Lower leg skin (tissue), 3 donors: Measurements from ENCODE around the gene WDFY4.

Experiments
- POLR2A ChIP-seq, 2 donors: fragments of 450-650 bp; IDR thresholded peaks; one replicate each; pipeline ENCODE4 v1.6.1; 2016 to 2017; ENCODE audit warnings: antibody characterized with exemption in 2 of 2, mild to moderate bottlenecking in 1 of 2, moderate library complexity in 1 of 2
- TF ChIP-seq, protein P1 (sequence below), 3 donors: fragments of 450-650 bp; IDR thresholded peaks; one replicate each; pipeline ENCODE4 v1.5.1; 2016; ENCODE audit warnings: antibody characterized with exemption in 3 of 3, mild to moderate bottlenecking in 3 of 3, moderate library complexity in 2 of 3

DNA sequence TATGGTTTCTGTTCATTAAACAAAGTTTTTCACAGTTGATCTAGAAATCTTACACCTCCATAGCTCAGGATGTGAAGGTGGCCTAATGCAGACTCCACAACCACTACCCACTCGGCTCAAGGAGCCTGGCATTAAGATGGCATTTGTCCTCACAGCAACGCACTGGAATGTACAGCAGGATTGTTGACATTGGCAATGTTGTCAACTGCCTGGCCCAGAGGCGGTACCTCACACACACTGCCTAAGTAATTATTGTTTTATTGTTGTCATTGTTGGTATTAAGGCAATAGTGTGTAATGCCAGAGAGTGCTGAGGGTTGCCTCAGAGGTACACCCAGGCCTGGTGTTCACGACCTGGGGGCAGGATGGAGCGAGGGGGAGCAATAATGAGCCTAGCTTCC is 216.6 kb downstream of the WDFY4 start:
- TF ChIP-seq, protein P1, sequence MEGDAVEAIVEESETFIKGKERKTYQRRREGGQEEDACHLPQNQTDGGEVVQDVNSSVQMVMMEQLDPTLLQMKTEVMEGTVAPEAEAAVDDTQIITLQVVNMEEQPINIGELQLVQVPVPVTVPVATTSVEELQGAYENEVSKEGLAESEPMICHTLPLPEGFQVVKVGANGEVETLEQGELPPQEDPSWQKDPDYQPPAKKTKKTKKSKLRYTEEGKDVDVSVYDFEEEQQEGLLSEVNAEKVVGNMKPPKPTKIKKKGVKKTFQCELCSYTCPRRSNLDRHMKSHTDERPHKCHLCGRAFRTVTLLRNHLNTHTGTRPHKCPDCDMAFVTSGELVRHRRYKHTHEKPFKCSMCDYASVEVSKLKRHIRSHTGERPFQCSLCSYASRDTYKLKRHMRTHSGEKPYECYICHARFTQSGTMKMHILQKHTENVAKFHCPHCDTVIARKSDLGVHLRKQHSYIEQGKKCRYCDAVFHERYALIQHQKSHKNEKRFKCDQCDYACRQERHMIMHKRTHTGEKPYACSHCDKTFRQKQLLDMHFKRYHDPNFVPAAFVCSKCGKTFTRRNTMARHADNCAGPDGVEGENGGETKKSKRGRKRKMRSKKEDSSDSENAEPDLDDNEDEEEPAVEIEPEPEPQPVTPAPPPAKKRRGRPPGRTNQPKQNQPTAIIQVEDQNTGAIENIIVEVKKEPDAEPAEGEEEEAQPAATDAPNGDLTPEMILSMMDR (IDR thresholded peaks at IDR 0.05): no peak
- TF ChIP-seq POLR2A (IDR thresholded peaks at IDR 0.05): no peak
